ENCODE data around the gene C12orf42.
A peak's percentile ranks its signal among the peaks of the same experiment; 100 is the strongest.

Gene C12orf42

DNA sequence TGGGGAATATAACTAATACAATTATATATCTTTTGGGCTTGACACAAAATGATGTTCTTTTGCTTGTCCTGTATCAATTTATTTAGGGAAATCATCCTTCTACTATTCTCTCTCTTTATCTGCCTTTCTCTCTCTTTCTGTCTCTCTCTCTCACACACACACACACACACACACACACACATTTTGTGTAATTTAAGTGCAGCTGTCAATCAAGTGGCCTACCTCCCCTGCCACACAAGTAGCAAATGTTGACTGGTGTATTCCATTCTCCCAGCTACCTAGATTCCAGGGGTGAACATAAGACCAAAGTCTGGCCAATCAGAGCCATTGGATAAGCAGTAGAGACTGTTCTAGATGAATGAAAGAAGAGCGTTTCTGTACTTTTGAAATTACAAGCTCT lies 127.6 kb downstream of the C12orf42 start:
- Mint-ChIP-seq H3K4me3 (no peak overlapping the region), H3K9me3 (peaks cover 11 to 14% of the 10 kb centered on the region in 2 donors), H3K27me3 (no peaks in the 10 kb centered on the region), H3K27ac (no peak overlapping the region), H3K4me1 (peaks cover 14% of the 10 kb centered on the region)
- no peak for ATAC-seq
- DNase-seq = no peak

DNA sequence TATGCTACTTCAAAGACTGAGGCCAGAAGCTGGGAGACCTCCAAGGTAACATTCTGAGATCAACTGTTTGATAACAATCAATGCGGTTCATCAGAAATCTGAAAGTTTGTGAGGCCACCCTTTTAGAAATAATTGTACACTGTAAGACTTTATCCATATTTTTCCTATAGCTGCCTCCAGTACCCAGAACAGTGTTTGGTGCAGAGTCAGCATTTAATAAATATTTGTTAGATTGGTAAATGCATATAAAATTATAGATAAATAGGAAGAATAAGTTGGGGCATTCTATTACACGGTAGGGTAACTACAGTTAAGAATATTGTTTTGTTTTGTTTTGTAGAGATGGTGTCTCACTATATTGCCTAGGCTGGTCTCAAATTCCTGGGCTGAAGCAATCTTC lies 141.4 kb downstream of the C12orf42 start:
- Mint-ChIP-seq H3K9me3 (peaks cover 0 to 5% of the 10 kb centered on the region in 2 donors), H3K27me3 (no peaks in the 10 kb centered on the region), H3K27ac (no peak overlapping the region), H3K4me3 (no peak overlapping the region), H3K4me1 (peaks cover 9% of the 10 kb centered on the region)
- ATAC-seq (no peak), DNase-seq (no peak)

DNA sequence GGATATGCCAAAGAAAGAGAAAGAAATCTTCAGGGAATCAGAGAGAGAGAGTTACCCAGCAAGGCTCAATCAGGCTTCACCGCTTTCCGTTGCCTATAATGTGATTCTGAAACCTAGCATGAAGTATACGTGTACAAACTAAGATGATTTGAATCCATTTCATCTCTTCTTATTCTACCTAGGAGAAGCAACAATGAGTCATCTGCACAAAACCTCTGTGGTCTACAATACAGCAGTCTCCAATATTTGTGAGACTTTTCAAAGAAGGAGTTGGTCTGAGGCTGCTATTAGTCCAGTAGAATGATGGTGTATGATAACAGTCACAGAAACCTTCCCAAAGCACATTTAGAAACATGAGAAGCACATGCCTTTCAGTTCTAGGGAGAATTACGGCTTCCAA lies 141.9 kb downstream of the C12orf42 start:
- Mint-ChIP-seq H3K27me3 (no peaks in the 10 kb centered on the region), H3K9me3 (peaks cover 0 to 5% of the 10 kb centered on the region in 2 donors), H3K4me1 (peaks cover 13% of the 10 kb centered on the region), H3K4me3 (no peak overlapping the region), H3K27ac (no peak overlapping the region)
- ATAC-seq (peak; percentile 80), DNase-seq (no peak)

DNA sequence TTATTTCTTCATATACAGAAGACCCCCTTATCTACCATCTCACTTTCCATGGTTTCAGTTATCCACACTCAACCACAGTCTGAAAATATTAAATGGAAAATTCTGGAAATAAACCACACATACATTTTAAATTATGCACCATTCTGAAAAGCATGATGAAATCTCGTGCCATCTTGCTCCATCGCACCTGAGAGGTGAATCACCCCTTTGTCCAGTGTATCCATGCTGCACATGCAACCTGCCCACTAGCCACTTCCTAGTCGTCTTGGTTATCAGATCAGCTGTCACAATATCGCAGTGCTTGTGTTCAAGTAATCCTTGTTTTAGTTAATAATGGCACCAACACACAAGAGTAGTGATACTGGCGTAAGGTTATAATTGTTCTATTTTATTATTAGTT lies 145.7 kb downstream of the C12orf42 start:
- peaks cover 15% of the 10 kb centered on the region for H3K4me1 Mint-ChIP-seq
- no peak overlapping the region for H3K4me3 Mint-ChIP-seq
- peaks cover 0 to 12% of the 10 kb centered on the region in 2 donors for H3K9me3 Mint-ChIP-seq
- no peak for ATAC-seq
- no peak for DNase-seq
- no peaks in the 10 kb centered on the region for H3K27me3 Mint-ChIP-seq
- peak overlapping the region in 1 of 2 donors; percentile 49 for H3K27ac Mint-ChIP-seq

DNA sequence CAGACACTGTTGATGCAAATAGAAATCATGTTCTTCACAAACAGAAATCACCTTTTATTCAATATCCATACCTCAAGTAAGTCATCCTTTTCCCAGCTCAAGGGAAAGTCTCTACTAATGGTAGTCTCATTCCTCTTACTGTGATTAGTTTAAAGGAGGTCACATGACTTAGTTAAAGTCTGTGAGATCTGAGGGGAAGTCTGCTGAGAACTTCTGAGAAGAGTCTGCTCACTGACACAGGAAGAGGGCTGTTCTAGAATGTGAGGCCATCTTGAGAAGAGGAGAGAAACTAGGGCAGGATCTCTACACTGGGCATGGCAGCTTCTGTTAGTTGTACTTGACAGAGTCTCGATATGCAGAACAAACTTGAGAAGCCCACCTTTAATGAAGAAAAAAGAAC lies 146.8 kb downstream of the C12orf42 start:
- peaks cover 11% of the 10 kb centered on the region for H3K4me1 Mint-ChIP-seq
- DNase-seq = no peak
- peak; percentile 73 for ATAC-seq
- H3K9me3 Mint-ChIP-seq = peaks cover 0 to 12% of the 10 kb centered on the region in 2 donors
- H3K4me3 Mint-ChIP-seq = no peak overlapping the region
- no peaks in the 10 kb centered on the region for H3K27me3 Mint-ChIP-seq
- no peak overlapping the region for H3K27ac Mint-ChIP-seq

DNA sequence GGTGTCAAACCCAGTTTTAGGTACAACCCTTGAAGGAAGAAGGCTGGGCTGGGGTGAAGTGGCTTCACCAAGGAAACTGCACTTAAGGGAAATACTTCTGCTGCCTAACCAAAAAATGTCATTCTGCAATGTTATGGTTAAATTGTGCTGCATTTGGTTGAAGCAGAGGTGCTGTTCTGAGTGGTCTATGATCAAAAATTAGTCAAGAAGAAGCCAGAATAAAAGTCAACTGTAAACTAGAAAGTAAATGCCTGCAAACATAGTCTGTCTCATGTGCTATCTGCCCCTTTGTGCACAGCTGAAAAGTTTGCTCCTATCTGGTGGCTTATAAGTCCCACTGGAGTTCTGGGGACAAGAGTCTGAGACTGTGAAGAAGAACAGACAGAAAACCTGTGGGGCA lies 158.8 kb downstream of the C12orf42 start:
- no peak overlapping the region for H3K27ac Mint-ChIP-seq
- ATAC-seq (peak; percentile 49), DNase-seq (no peak)
- peaks cover 0 to 12% of the 10 kb centered on the region in 2 donors for H3K9me3 Mint-ChIP-seq
- no peaks in the 10 kb centered on the region for H3K4me1 Mint-ChIP-seq
- no peaks in the 10 kb centered on the region for H3K27me3 Mint-ChIP-seq
- H3K4me3 Mint-ChIP-seq = no peak overlapping the region

DNA sequence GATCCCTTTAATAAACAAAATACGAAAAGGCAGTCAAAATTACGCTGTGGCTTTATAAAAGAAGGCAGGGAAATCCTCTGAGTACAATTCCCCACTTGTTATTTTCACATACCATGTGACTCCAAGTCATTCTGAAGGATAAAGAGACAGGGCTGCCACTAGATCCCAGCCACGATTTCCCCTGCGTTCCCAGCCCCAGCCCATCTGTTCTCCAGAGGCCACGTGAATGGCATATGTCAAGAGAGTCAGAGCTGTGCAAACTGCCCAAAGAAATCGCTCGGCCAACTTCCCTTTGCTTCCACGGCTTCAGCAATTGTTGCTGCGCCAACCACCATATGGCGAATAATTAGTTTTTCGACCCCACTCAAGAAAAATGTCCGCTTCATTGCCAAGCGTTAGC lies 161.3 kb downstream of the C12orf42 start:
- Mint-ChIP-seq H3K27ac (no peak overlapping the region), H3K9me3 (no peaks in the 10 kb centered on the region), H3K4me1 (no peaks in the 10 kb centered on the region), H3K27me3 (no peaks in the 10 kb centered on the region), H3K4me3 (no peak overlapping the region)
- DNase-seq (no peak), ATAC-seq (no peak)

DNA sequence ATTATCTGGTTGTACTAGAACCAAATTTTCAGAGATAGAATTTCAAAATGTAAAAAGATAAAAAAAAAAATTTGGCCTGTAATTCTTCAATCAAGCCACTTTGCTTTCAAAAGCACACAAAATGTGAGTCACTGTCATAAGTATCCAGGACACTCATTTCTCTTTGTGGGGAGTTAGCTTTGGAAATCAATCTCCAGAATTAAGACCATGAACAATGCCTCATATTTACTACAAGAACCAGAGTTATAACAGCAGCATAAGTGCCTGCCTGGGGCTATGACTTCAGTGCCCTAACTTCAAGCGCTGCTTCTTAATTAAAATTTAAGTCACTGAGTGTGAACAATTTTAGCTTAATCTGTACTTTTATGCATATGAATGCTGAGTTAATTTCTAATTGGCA lies 162.1 kb downstream of the C12orf42 start:
- no peak overlapping the region for H3K27ac Mint-ChIP-seq
- no peaks in the 10 kb centered on the region for H3K27me3 Mint-ChIP-seq
- no peak overlapping the region for H3K4me3 Mint-ChIP-seq
- H3K9me3 Mint-ChIP-seq = no peaks in the 10 kb centered on the region
- H3K4me1 Mint-ChIP-seq = no peaks in the 10 kb centered on the region
- no peak for DNase-seq
- ATAC-seq = no peak

DNA sequence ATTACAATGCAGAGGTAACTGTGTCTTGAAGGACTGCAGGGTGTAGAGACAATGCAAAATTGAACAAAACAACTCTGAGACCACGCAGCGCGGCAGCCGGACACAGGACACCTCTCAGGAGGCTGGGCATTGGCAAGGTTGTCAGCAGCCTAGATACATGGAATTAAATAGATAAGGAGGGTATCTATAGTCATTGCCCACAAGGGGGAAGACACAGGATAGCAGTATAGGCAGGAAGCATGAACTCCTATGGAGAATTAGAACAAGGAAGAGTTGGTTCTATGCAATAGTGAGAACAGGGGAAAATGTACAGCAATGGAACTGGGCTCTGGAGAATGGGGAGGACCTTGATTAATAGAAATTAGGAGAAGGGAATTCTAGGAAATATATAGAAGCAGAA lies 164.1 kb downstream of the C12orf42 start:
- H3K27me3 Mint-ChIP-seq = no peaks in the 10 kb centered on the region
- no peak for DNase-seq
- H3K4me1 Mint-ChIP-seq = no peaks in the 10 kb centered on the region
- no peak overlapping the region for H3K27ac Mint-ChIP-seq
- no peak for ATAC-seq
- no peaks in the 10 kb centered on the region for H3K9me3 Mint-ChIP-seq
- no peak overlapping the region for H3K4me3 Mint-ChIP-seq

DNA sequence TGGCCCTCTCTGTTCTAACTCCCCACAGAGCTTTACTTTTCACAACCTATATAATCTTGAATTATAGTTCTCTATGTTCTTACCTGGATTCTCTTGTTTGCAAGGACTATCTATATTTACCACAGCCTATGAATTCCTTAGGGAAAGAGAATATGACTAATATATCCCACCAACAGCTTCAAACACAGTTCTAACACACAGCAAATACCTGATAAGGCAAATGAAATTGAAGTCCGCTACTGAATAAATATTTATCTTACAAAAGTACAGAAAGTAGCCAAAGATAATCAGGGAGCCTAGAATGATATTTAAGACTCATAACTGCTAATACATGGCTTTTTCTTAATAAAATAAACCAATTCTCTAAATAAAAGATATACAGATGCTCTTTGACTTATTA lies 165.1 kb downstream of the C12orf42 start:
- H3K9me3 Mint-ChIP-seq = no peaks in the 10 kb centered on the region
- H3K27me3 Mint-ChIP-seq = no peaks in the 10 kb centered on the region
- H3K4me3 Mint-ChIP-seq = no peak overlapping the region
- no peak for ATAC-seq
- no peaks in the 10 kb centered on the region for H3K4me1 Mint-ChIP-seq
- H3K27ac Mint-ChIP-seq = no peak overlapping the region
- DNase-seq = no peak

DNA sequence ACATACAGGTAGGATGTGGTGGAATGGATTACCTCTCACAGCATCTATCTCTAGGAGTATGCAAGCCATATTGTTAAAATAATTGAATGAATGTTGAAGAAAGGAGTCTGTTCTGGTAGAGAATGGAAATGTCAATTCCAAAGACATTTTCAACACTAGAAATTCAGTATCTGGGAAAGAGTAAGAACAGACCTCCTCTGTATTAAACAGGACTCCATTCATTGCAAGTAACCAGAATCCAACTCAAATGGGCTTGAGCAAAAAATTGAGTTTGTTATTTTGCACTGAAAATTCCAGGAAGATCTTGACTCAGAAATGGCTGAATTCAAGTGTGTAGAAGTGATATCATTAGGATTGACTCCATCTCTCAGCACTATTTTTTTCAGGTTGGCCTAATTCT lies 168.1 kb downstream of the C12orf42 start:
- Mint-ChIP-seq H3K27me3 (no peaks in the 10 kb centered on the region), H3K4me3 (no peak overlapping the region), H3K9me3 (no peaks in the 10 kb centered on the region), H3K27ac (no peak overlapping the region), H3K4me1 (no peaks in the 10 kb centered on the region)
- ATAC-seq = no peak
- DNase-seq = no peak

DNA sequence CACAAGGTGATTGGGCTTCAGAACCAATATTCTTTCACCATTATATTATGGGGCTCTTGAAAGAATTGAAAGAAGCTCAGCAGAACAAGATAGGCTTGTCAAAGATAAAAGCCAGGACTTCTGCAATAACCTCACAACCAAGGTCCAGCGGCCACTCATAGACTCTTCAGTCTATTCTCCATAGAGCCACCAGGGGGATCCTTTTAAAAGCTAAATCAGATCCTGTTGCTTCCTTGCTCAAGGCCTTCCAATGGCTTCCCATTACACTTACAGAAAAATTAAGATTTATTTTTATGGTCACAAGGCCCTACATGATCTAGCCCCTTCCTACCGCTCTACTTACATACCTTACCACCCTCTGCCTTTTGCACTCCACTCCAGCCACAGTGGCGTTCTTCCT lies 169.6 kb downstream of the C12orf42 start:
- Mint-ChIP-seq H3K4me3 (no peak overlapping the region), H3K27me3 (no peaks in the 10 kb centered on the region), H3K4me1 (no peaks in the 10 kb centered on the region), H3K27ac (no peak overlapping the region), H3K9me3 (peaks cover 0 to 6% of the 10 kb centered on the region in 2 donors)
- ATAC-seq = no peak
- no peak for DNase-seq

DNA sequence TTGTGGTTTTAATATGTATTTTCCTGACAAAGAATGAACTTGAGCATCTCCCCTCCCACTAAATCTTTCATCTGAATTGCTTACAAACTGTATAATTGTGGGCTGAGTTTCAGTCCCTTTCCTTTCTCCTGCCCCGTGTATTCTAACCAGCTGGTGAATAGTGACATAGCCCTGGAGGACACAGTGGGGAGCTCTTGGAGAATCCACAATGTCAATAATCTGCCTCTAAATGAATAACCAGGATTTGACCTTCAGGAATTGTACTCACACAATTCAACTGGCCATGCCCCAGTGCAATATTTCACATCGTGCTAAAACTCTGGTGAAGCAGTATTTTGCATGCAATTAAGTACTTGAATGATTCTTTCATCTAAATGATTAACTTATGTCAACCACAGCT lies 177.2 kb downstream of the C12orf42 start:
- H3K4me3 Mint-ChIP-seq = no peak overlapping the region
- H3K27ac Mint-ChIP-seq = no peak overlapping the region
- peaks cover 19% of the 10 kb centered on the region in 2 donors for H3K9me3 Mint-ChIP-seq
- ATAC-seq = no peak
- DNase-seq = no peak
- H3K4me1 Mint-ChIP-seq = peaks cover 7% of the 10 kb centered on the region
- H3K27me3 Mint-ChIP-seq = no peaks in the 10 kb centered on the region

DNA sequence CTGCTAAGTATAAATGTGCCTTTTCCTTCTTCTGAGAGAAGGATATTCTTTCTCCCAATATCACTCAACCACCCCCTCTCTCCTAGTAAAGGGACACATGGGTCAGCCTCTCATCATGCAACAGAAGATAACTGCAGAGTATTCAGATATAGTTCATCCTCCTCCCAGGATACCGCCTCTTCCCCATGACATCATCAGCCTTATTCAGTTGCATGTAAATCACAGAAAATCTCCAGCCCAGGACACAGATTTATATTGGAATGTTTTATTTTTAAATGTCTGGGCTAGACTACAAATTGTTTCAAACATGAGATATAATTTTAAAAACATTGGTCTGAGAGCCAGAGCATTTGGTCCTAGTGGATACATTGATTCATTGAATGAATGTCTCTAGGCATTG lies 178.5 kb downstream of the C12orf42 start:
- ATAC-seq = no peak
- Mint-ChIP-seq H3K27me3 (no peaks in the 10 kb centered on the region), H3K4me3 (no peak overlapping the region)

DNA sequence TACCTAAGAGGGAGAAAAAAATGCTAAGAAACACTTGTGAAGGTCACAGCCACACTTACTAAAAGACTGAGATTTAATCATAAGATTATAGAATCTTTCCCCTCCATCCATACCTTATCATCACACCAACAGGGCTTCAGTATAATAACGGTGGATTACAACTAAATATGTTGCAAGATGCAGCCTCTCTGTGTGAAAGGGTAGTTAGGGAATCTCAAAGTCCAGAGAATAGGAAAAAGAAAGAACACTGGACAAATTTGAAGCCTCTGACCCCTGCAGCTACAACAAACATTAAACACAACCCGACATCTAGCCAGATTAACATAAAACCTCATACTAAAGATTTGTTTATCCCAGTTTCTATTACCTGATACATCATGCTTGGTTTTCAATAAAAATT lies 181.0 kb downstream of the C12orf42 start:
- Mint-ChIP-seq H3K4me3 (no peak overlapping the region), H3K27me3 (no peaks in the 10 kb centered on the region), H3K27ac (no peak overlapping the region)

More for the DNA sequence above, 178.5 kb downstream of the C12orf42 start:
- peaks cover 17 to 20% of the 10 kb centered on the region in 2 donors for H3K9me3 Mint-ChIP-seq
- no peak overlapping the region for H3K27ac Mint-ChIP-seq
- peaks cover 7% of the 10 kb centered on the region for H3K4me1 Mint-ChIP-seq
- DNase-seq = no peak

DNA sequence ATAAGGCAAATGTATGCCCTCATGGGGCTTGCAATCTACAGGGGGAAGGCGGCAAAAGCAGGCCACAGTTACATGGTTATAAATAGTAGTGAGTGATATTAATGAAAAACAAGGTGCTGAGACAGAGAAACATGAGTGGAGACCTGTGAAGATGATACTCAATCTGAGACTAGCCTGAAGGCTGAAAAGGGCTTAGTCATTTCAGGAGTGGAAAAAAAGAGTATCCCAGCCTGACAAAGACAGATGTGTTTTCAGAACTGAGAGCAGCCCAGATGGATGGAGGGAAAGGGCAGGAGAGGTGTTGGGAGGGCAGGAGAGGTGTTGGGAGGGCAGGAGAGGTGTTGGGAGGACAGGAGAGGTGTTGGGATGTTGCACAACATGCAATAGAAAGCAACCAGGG lies 181.9 kb downstream of the C12orf42 start:
- ATAC-seq (peak; percentile 65), DNase-seq (no peak)
- Mint-ChIP-seq H3K4me1 (peaks cover 7% of the 10 kb centered on the region), H3K27me3 (no peaks in the 10 kb centered on the region), H3K27ac (peak overlapping the region in 1 of 2 donors; percentile 64), H3K4me3 (no peak overlapping the region), H3K9me3 (peaks cover 14 to 20% of the 10 kb centered on the region in 2 donors)

More for the DNA sequence above, 181.0 kb downstream of the C12orf42 start:
- peaks cover 7% of the 10 kb centered on the region for H3K4me1 Mint-ChIP-seq
- no peak for DNase-seq
- peaks cover 14 to 20% of the 10 kb centered on the region in 2 donors for H3K9me3 Mint-ChIP-seq
- ATAC-seq = no peak

DNA sequence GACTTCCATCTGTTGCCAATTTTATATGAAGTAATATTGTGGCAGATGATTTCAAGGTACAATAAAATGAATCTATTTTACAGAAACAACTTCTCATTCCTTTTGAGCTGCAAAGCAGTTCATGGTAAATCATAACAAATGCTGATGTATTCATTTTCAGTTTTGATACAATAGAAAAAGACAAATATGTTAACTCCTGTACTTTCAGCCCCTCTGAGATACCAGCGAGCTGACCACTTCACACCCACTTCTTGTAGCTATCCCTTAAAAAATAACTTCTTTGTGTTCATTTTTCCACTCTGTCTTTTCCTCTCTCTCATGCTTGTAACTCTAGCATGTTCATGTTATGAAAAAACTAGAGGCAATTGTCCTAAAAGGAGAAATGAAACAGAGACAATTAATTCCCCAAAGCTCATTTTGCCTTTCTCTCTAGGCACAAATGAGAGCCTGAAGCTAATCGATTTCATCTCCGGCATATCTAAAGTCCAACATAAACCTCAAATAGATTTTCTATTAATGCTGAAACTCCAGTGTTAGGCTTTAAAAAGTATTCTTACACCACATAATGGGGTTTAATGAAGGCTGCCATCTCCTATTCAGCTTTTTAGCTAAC lies 182.9 kb downstream of the C12orf42 start:
- Mint-ChIP-seq H3K27ac (no peak overlapping the region), H3K4me1 (peaks cover 7% of the 10 kb centered on the region), H3K4me3 (no peak overlapping the region), H3K9me3 (peaks cover 14 to 20% of the 10 kb centered on the region in 2 donors), H3K27me3 (no peaks in the 10 kb centered on the region)
- ATAC-seq = no peak
- no peak for DNase-seq
